ENCODE results near the gene ENPEP.

The ENPEP gene

DNA sequence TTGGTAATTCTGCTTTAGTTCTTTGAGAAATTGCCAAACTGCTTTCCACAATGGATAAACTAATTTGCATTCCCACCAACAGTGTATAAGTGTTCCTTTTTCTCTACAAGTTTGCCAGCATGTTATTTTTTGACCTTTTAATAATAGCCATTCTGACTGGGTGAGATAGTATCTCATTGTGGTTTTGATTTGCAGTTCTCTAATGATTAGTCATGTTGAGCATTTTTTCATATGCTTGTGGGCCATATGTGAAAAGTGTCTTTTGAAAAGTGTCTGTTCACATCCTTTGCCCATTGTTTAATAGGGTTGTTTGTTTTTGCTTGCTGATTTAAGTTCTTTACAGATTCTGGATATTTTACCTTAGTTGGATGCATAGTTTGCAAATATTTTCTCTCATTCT, 25.9 kb downstream of the ENPEP start:
- no peak overlapping the region for H3K27ac Mint-ChIP-seq
- H3K9me3 Mint-ChIP-seq = peaks cover 19% of the 10 kb centered on the region
- no peak overlapping the region for H3K4me3 Mint-ChIP-seq
- TF ChIP-seq, protein P1, sequence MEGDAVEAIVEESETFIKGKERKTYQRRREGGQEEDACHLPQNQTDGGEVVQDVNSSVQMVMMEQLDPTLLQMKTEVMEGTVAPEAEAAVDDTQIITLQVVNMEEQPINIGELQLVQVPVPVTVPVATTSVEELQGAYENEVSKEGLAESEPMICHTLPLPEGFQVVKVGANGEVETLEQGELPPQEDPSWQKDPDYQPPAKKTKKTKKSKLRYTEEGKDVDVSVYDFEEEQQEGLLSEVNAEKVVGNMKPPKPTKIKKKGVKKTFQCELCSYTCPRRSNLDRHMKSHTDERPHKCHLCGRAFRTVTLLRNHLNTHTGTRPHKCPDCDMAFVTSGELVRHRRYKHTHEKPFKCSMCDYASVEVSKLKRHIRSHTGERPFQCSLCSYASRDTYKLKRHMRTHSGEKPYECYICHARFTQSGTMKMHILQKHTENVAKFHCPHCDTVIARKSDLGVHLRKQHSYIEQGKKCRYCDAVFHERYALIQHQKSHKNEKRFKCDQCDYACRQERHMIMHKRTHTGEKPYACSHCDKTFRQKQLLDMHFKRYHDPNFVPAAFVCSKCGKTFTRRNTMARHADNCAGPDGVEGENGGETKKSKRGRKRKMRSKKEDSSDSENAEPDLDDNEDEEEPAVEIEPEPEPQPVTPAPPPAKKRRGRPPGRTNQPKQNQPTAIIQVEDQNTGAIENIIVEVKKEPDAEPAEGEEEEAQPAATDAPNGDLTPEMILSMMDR (IDR thresholded peaks at IDR 0.05; ENCODE audit: unreplicated experiment in 3 of 3) = no peak
- H3K27me3 Mint-ChIP-seq (ENCODE audit: low read depth) = no peaks in the 10 kb centered on the region
- peaks cover 47% of the 10 kb centered on the region for H3K36me3 Mint-ChIP-seq (ENCODE audit: low read depth)
- peaks cover 17% of the 10 kb centered on the region for H3K4me1 Mint-ChIP-seq

DNA sequence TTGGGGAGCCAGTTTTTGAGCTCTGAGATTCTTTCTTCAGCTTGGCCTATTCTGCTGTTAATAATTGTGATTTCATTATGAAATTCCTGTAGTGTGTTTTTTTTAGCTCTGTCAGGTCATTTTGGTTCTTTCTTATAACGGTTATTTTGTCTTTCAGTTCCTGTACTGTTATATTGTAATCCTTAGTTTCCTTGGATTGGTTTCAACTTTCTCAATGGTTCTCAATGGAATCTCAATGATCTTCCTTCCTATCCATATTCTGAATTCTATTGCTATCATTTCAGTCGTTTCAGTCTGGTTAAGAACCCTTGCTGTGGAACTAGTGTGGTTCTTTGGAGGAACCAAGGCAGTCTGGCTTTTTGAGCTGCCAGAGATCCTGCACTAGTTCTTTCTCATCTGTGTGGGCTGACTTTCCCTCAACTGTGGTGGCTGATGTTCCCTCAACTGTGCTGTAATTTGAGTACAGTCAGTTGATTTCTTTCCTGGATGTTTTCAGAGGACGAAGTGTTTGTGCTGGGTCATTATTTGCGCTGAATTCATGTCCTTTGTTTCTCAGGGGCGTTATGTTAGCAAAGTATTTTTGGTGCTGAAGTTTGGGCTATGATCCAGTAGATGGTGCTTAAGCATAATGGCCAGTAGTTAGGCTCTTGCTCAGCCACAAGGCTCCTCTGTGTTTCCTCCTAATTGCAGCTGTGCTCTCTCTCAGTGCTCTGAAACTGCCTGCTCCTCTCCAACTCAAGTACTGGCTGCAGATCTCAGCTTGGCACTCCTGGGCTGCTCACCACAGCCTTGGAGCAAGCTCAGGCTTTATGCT, 27.5 kb downstream of the ENPEP start:
- TF ChIP-seq, protein P1 (IDR thresholded peaks at IDR 0.05; ENCODE audit: unreplicated experiment in 3 of 3) = no peak
- Mint-ChIP-seq H3K9me3 (peaks cover 19% of the 10 kb centered on the region), H3K36me3 (ENCODE audit: low read depth) (peaks cover 51% of the 10 kb centered on the region), H3K27ac (peak overlapping the region; percentile 64 to 92 (median 80)), H3K4me1 (peaks cover 21% of the 10 kb centered on the region), H3K4me3 (peak overlapping the region in 2 of 3 experiments; percentile 15 to 41), H3K27me3 (ENCODE audit: low read depth) (no peaks in the 10 kb centered on the region)

DNA sequence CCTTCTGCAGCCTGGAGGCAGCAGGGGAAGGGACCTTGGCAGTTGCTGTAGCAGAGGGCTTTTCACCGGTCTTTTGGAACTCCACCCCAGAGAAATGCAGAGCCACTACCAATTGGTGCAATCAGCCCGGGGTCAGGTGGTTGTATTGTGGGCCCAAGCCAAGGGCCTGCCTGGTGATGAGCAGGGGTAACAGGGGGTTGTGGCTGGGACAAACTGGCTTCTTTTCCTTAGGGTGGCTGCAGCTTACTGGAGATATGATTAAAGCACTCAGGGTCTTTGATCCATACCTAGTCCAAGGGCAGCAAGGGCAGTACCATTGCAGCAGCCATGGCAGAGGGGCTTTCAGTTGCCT, 28.1 kb downstream of the ENPEP start:
- peaks cover 48% of the 10 kb centered on the region for H3K36me3 Mint-ChIP-seq (ENCODE audit: low read depth)
- TF ChIP-seq, protein P1 (IDR thresholded peaks at IDR 0.05; ENCODE audit: unreplicated experiment in 3 of 3) = no peak
- H3K4me3 Mint-ChIP-seq = peak overlapping the region in 1 of 3 experiments; percentile 41
- peak overlapping the region; percentile 64 to 92 (median 80) for H3K27ac Mint-ChIP-seq
- no peaks in the 10 kb centered on the region for H3K27me3 Mint-ChIP-seq (ENCODE audit: low read depth)
- H3K9me3 Mint-ChIP-seq = peaks cover 19% of the 10 kb centered on the region
- peaks cover 25% of the 10 kb centered on the region for H3K4me1 Mint-ChIP-seq

DNA sequence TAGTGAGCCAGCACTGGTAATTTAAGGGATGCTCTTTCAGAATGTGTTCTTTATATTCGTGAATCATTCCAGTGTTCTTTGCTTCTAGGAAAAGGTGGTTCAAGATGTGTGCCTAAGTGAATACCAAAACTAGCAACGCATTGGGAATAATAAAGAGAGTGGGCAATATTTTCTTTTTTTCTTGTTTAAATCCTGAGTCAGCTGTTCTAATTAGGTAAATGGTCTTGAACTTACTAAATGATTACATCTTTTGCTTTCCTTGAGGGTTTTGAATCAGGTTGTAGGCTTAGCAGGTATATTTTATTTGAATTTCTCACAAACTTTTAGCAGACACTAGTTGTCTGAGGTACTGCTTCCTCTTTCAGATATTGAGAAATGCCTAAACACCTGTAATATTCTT, 29.5 kb downstream of the ENPEP start:
- H3K27ac Mint-ChIP-seq = peak overlapping the region in 1 of 3 experiments; percentile 14
- H3K4me3 Mint-ChIP-seq = no peak overlapping the region
- H3K9me3 Mint-ChIP-seq = peaks cover 19% of the 10 kb centered on the region
- H3K36me3 Mint-ChIP-seq (ENCODE audit: low read depth) = peaks cover 38% of the 10 kb centered on the region
- no peaks in the 10 kb centered on the region for H3K27me3 Mint-ChIP-seq (ENCODE audit: low read depth)
- H3K4me1 Mint-ChIP-seq = peaks cover 26% of the 10 kb centered on the region
- TF ChIP-seq, protein P1 (IDR thresholded peaks at IDR 0.05; ENCODE audit: unreplicated experiment in 3 of 3) = no peak

DNA sequence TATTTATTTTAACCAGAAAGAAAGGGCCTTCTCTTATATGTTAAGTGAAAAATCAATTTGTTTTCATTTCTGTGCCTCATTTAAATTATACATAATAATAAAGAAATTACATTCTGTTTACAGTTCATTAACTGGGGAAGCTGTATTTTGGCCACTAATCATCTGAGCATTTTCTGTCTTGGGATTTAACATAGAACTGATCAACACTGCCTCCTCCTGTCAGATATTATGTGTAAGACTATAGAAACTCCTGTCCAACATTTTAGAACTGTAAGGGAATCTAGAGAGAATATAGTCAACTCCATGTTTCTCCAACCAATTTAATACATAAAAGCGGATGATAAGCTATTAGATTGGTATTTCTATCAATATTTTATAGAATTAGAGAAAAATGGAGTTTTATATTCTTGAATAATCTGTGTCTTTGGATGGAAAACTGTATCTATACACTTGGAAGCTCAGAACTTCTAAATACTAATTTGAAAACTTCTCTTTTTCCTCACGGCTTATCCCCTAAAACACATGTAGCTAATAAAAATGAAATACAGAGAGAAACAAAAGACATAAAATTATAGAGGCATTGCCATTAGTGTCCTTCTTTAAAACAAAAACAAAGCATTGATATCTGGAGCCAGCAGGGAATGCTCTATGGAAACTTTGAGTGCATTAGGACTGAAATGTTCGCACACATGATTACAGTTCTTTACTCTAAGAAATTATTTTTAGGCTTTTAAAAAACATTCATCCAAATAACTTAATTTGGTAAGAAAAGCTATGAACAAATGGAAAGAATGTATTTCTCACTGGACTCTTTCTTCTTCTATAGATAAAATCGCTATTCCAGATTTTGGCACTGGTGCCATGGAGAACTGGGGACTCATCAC, 33.1 kb downstream of the ENPEP start:
- H3K27ac Mint-ChIP-seq = peak overlapping the region; percentile 27 to 68 (median 65)
- no peak overlapping the region for H3K4me3 Mint-ChIP-seq
- H3K27me3 Mint-ChIP-seq (ENCODE audit: low read depth) = no peaks in the 10 kb centered on the region
- peaks cover 7% of the 10 kb centered on the region for H3K36me3 Mint-ChIP-seq (ENCODE audit: low read depth)
- peaks cover 15% of the 10 kb centered on the region for H3K4me1 Mint-ChIP-seq
- TF ChIP-seq, protein P1 (IDR thresholded peaks at IDR 0.05; ENCODE audit: unreplicated experiment in 3 of 3) = peak; percentile 45 to 69 (median 55)
- H3K9me3 Mint-ChIP-seq = no peaks in the 10 kb centered on the region

Data from nephron (organoid).